HCT116 (cell line): ENCODE results near the gene NRSN1. TPM values are rescaled to one million over a fixed set of nuclear protein-coding genes. Genes with fewer than 3 reads are reported as not detected.

Experiments used
- ATAC-seq: fragments of 200-7000 bp; cut with Tn5 transposase; 2 replicates; pipeline ENCODE4 v1.9.1; 2020; ENCODE audit warnings: mild to moderate bottlenecking, moderate library complexity
- BruUV-seq: library from RNA; stranded (reverse); fragments of 400-500 nt; replicated peaks from 2 replicates; lab custom pipeline; 2021; lab: Mats Ljungman, UMichigan
- CTCF ChIA-PET: fragments of 300-600 bp; sonication (Branson Sonifier 250); formaldehyde crosslinking; loops from one replicate; lab custom pipeline; 2021; ENCODE audit warnings: antibody characterized with exemption; lab: Charles Lee
- POLR2A ChIA-PET: fragments of 300-600, 350-600 bp; sonication (Branson Sonifier 250); formaldehyde crosslinking; loops from one replicate; lab custom pipeline; 2021; ENCODE audit warnings: antibody characterized with exemption; lab: Charles Lee
- RAD21 ChIA-PET, 2 experiments: fragments of 300-600 bp; sonication (Branson Sonifier 250); formaldehyde crosslinking; loops; one replicate each; lab custom pipeline; 2023; ENCODE audit warnings: low total read pairs in 2 of 2; ENCODE audit not compliant: uncharacterized antibody in 2 of 2, unreplicated experiment in 2 of 2, low non-redundant PET in 1 of 2; lab: Charles Lee
- DNase-seq: peaks from one replicate; pipeline ENCODE4 v3.0.0-alpha.2; 2010; ENCODE audit warnings: low read depth, low spot score
- H2AFZ ChIP-seq: fragments of 200-600 bp; shearing (Covaris generic), sonication (generic); 2 replicates; pipeline ENCODE4 v1.6.1; 2017; ENCODE audit warnings: low read depth, mixed run types, mixed read lengths, antibody characterized with exemption, low read length; ENCODE audit not compliant: poor library complexity, severe bottlenecking
- H3K27ac ChIP-seq: 2 replicates; pipeline ENCODE4 v1.5.1; 2012; ENCODE audit warnings: low read depth, low read length
- H3K27me3 ChIP-seq: fragments of 200-600 bp; sonication (generic); 2 replicates; pipeline ENCODE4 v1.6.1; 2016; ENCODE audit warnings: mixed run types, low read length, mixed read lengths; ENCODE audit not compliant: insufficient read depth
- H3K36me3 ChIP-seq, 2 experiments: fragments of 200-500 bp in 1 of 2; fragments of 200-600 bp in 1 of 2; sonication (Bioruptor generic) in 1 of 2; sonication (generic) in 1 of 2; 2 replicates each; pipeline versions ENCODE4 v1.5.1 to v1.6.1; 2014 to 2016; ENCODE audit warnings: low read length in 2 of 2, inconsistent platforms in 1 of 2, mixed read lengths in 1 of 2, mixed run types in 1 of 2; ENCODE audit not compliant: insufficient read depth in 2 of 2, control insufficient read depth in 1 of 2
- H3K4me1 ChIP-seq, 2 experiments: fragments of 200-600 bp in 1 of 2; sonication (generic) in 1 of 2; 2 replicates each; pipeline versions ENCODE4 v1.5.1 to v1.6.1; 2012 to 2017; ENCODE audit warnings: low read length in 2 of 2, inconsistent platforms in 1 of 2, mild to moderate bottlenecking in 1 of 2, mixed read lengths in 1 of 2, mixed run types in 1 of 2, moderate library complexity in 1 of 2; ENCODE audit not compliant: insufficient read depth in 2 of 2, control insufficient read depth in 1 of 2
- H3K4me2 ChIP-seq: fragments of 200-600 bp; sonication (generic); 2 replicates; pipeline ENCODE4 v1.6.1; 2017; ENCODE audit warnings: mixed run types, low read length, mixed read lengths
- H3K4me3 ChIP-seq, 2 experiments: fragments of 200-600 bp in 1 of 2; sonication (generic) in 1 of 2; replicated peaks in 1 of 2; 2 replicates each; pipeline ENCODE4 v1.5.1; 2011 to 2016; ENCODE audit warnings: low read length in 2 of 2, control low read depth in 1 of 2, low read depth in 1 of 2, mild to moderate bottlenecking in 1 of 2, mixed read lengths in 1 of 2, mixed run types in 1 of 2
- H3K79me2 ChIP-seq: fragments of 200-600 bp; sonication (generic); 2 replicates; pipeline ENCODE4 v1.6.1; 2017; ENCODE audit warnings: mild to moderate bottlenecking, mixed run types, low read length, moderate library complexity, mixed read lengths; ENCODE audit not compliant: insufficient read depth
- H3K9ac ChIP-seq: fragments of 200-600 bp; sonication (generic); 2 replicates; pipeline ENCODE4 v1.6.1; 2016; ENCODE audit warnings: low read length, mixed read lengths
- H3K9me2 ChIP-seq: fragments of 200-600 bp; sonication (generic), shearing (Covaris generic); 2 replicates; pipeline ENCODE4 v1.6.1; 2017; ENCODE audit warnings: mixed run types, mild to moderate bottlenecking, moderate library complexity; ENCODE audit not compliant: insufficient read depth
- H3K9me3 ChIP-seq, 2 experiments: fragments of 200-500 bp in 1 of 2; fragments of 200-600 bp in 1 of 2; sonication (Bioruptor generic) in 1 of 2; sonication (generic) in 1 of 2; 2 replicates each; pipeline ENCODE4 v1.6.1; 2014 to 2017; ENCODE audit warnings: low read length in 2 of 2, mixed read lengths in 2 of 2, inconsistent platforms in 1 of 2, low read depth in 1 of 2, mild to moderate bottlenecking in 1 of 2, mixed run types in 1 of 2, moderate library complexity in 1 of 2; ENCODE audit not compliant: control insufficient read depth in 1 of 2, insufficient read depth in 1 of 2
- H4K20me1 ChIP-seq: fragments of 200-600 bp; sonication (generic), shearing (Covaris generic); 2 replicates; pipeline ENCODE4 v1.6.1; 2017; ENCODE audit warnings: mixed run types, mild to moderate bottlenecking, moderate library complexity; ENCODE audit not compliant: insufficient read depth
- CBX3 ChIP-seq: IDR thresholded peaks from 2 replicates; pipeline ENCODE4 v1.6.1; 2012; ENCODE audit warnings: low read depth
- ELF1 ChIP-seq: IDR thresholded peaks from 2 replicates; pipeline ENCODE4 v1.6.1; 2012; ENCODE audit warnings: low read depth, borderline replicate concordance
- POLR2AphosphoS5 ChIP-seq: IDR thresholded peaks from 2 replicates; pipeline ENCODE4 v1.6.1; 2011; ENCODE audit warnings: mild to moderate bottlenecking, low read depth, low read length, moderate library complexity
- REST ChIP-seq: IDR thresholded peaks from 2 replicates; pipeline ENCODE4 v1.6.1; 2012; ENCODE audit warnings: low read depth
- SRF ChIP-seq: IDR thresholded peaks from 2 replicates; pipeline ENCODE4 v1.6.1; 2012; ENCODE audit warnings: low read depth
- ZNF274 ChIP-seq: fragments of 200-500 bp; sonication (Bioruptor generic); IDR thresholded peaks from 2 replicates; pipeline ENCODE4 v1.6.1; 2014; ENCODE audit warnings: mild to moderate bottlenecking, low read depth, low read length, inconsistent platforms
- intact Hi-C: fragments of 100-400 bp; cut with micrococcal nuclease; formaldehyde crosslinking; loops from 2 replicates; pipeline ENCODE4 v1.10.0; 2022
- total RNA-seq: library from RNA; stranded (reverse); gene quantifications from one replicate; pipeline ENCODE4 v1.2.1, GENCODE V29; 2021; ENCODE audit not compliant: unreplicated experiment
- TF ChIP-seq, protein P1 (sequence below), 3 experiments: fragments of 200-600 bp in 1 of 3; sonication (generic) in 1 of 3; IDR thresholded peaks in 2 of 3; conservative IDR thresholded peaks in 1 of 3; 2 replicates each; pipeline ENCODE4 v1.5.1; 2012 to 2017; ENCODE audit warnings: low read depth in 2 of 3, low read length in 2 of 3, antibody characterized with exemption in 1 of 3, borderline replicate concordance in 1 of 3, control low read depth in 1 of 3, mild to moderate bottlenecking in 1 of 3, mixed read lengths in 1 of 3, mixed run types in 1 of 3, moderate library complexity in 1 of 3; ENCODE audit not compliant: insufficient read depth in 1 of 3

The NRSN1 gene
- total RNA-seq, 1 experiment from 2014 or later, result not detected

GRCh38 chr6:24188578-24189080 is 62.6 kb downstream of the NRSN1 start:
- BruUV-seq, result no TSS peak
- POLR2A ChIA-PET, result no interaction called here
- no peak for DNase-seq

DNA sequence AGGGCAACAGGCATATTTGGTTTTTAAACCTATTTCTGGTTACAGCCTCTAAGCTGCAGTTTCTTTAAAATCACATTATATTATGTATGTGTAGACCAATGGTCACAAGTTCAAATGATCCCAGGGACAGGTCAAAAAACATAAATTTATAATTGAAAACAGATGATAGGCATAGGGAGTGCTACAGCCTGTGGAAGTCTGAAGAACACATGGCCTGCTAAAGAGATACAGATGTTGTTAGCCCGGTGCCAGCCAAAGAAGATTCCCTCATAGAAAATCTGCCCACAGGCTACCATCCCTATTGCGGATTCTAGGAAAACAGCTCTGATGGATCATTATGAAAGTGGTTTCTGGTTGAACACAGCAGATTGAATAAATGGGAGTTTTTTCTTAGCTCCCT is 65.3 kb downstream of the NRSN1 start:
- RAD21 ChIA-PET, result interaction anchor here in 1 of 2 experiments (0.7 kb wide), 1 partner anchor 1205 kb away, joined by 3 read pairs; no protein-coding TSS in a partner anchor
- Histone ChIP-seq H2AFZ (no peak overlapping the region), H3K27me3 (0 out of 2 replicates have a peak, but pooled peaks cover 11% of the 10 kb centered on the region)
- TF ChIP-seq ELF1 (no peak), REST (no peak), CBX3 (no peak), POLR2AphosphoS5 (no peak), SRF (no peak)
- TF ChIP-seq, protein P1, sequence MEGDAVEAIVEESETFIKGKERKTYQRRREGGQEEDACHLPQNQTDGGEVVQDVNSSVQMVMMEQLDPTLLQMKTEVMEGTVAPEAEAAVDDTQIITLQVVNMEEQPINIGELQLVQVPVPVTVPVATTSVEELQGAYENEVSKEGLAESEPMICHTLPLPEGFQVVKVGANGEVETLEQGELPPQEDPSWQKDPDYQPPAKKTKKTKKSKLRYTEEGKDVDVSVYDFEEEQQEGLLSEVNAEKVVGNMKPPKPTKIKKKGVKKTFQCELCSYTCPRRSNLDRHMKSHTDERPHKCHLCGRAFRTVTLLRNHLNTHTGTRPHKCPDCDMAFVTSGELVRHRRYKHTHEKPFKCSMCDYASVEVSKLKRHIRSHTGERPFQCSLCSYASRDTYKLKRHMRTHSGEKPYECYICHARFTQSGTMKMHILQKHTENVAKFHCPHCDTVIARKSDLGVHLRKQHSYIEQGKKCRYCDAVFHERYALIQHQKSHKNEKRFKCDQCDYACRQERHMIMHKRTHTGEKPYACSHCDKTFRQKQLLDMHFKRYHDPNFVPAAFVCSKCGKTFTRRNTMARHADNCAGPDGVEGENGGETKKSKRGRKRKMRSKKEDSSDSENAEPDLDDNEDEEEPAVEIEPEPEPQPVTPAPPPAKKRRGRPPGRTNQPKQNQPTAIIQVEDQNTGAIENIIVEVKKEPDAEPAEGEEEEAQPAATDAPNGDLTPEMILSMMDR (IDR thresholded peaks at IDR 0.05 in 2 of 3, conservative IDR thresholded peaks at IDR 0.05 in 1 of 3; ENCODE audit: borderline replicate concordance in 1 of 3, insufficient read depth in 1 of 3, low read depth in 2 of 3, low read length in 2 of 3), result no peak
- TF ChIP-seq, all 23 proteins: peak for 0
- POLR2A ChIA-PET, result no interaction called here
- no peak overlapping the region for H3K4me2 ChIP-seq
- intact Hi-C loops, result no loop called here
- no peak for DNase-seq
- H3K9me3 ChIP-seq, result no peaks in the 10 kb centered on the region
- no peak overlapping the region for H3K9ac ChIP-seq
- H4K20me1 ChIP-seq, result no peaks in the 10 kb centered on the region; the same call in 1 of the 2 replicates
- BruUV-seq, result no TSS peak
- no peak for ATAC-seq
- H3K4me1 ChIP-seq, result no peaks in the 10 kb centered on the region
- H3K4me3 ChIP-seq, result no peak overlapping the region
- no peaks in the 10 kb centered on the region for H3K79me2 ChIP-seq
- no peak overlapping the region for H3K27ac ChIP-seq
- no peaks in the 10 kb centered on the region for H3K9me2 ChIP-seq
- H3K36me3 ChIP-seq, result no peaks in the 10 kb centered on the region
- CTCF ChIA-PET, result no interaction called here

More at GRCh38 chr6:24188578-24189080, 62.6 kb downstream of the NRSN1 start:
- no peak for ATAC-seq
- RAD21 ChIA-PET, result no interaction called here
- Histone ChIP-seq H3K4me2 (no peak overlapping the region), H4K20me1 (no peaks in the 10 kb centered on the region), H2AFZ (no peak overlapping the region), H3K4me1 (no peaks in the 10 kb centered on the region), H3K79me2 (no peaks in the 10 kb centered on the region), H3K27ac (no peak overlapping the region), H3K9ac (no peak overlapping the region), H3K36me3 (no peaks in the 10 kb centered on the region), H3K27me3 (0 out of 2 replicates have a peak, but pooled peaks cover 11% of the 10 kb centered on the region), H3K9me3 (no peaks in the 10 kb centered on the region), H3K9me2 (no peaks in the 10 kb centered on the region), H3K4me3 (no peak overlapping the region)
- CTCF ChIA-PET, result no interaction called here
- intact Hi-C loops, result no loop called here
- TF ChIP-seq SRF (no peak), ZNF274 (no peak)
